ENCODE data around the gene APIP. TPM values are rescaled to one million over a fixed set of nuclear protein-coding genes. Genes with fewer than 3 reads are reported as not detected.

The APIP gene, protein sequence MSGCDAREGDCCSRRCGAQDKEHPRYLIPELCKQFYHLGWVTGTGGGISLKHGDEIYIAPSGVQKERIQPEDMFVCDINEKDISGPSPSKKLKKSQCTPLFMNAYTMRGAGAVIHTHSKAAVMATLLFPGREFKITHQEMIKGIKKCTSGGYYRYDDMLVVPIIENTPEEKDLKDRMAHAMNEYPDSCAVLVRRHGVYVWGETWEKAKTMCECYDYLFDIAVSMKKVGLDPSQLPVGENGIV
- total RNA-seq: 10 to 100 TPM; 28.8 to 54.9 (median 33.6) TPM

GRCh38 chr11:34916015-34916842, at the start of gene APIP, which contains the start of gene PDHX:
APIP (minus strand) TSS chr11:34916379; CDS start chr11:34916284, 95 bp downstream.
PDHX (plus strand) TSS chr11:34916618; CDS start chr11:34916656, 38 bp downstream.
- 0% methylated on average over 2 to 4 of the region's 79 CpGs for WGBS, 2 donors (ENCODE audit: low coverage in 1 of 2)
- H3K4me1 ChIP-seq: peaks cover 2 to 52% (median 3%) of the 10 kb centered on the region in 3 donors
- peak within 1 kb of the TSS; percentile 76 to 93 for H3K4me3 ChIP-seq
- H3K36me3 ChIP-seq: peaks cover 0 to 10% of the 10 kb centered on the region in 2 donors
- TF ChIP-seq POLR2AphosphoS5 (IDR thresholded peaks at IDR 0.05) (peak; percentile 84), POLR2A (IDR thresholded peaks at IDR 0.05) (peak; percentile 88 to 90), CTCF (IDR thresholded peaks at IDR 0.05) (no peak)
- peak within 1 kb of the TSS; percentile 76 to 98 (median 94) for H3K27ac ChIP-seq
- ATAC-seq: peak; percentile 96
- H3K9me3 ChIP-seq: no peaks in the 10 kb centered on the region
- H3K27me3 ChIP-seq: no peaks in the 10 kb centered on the region

DNA sequence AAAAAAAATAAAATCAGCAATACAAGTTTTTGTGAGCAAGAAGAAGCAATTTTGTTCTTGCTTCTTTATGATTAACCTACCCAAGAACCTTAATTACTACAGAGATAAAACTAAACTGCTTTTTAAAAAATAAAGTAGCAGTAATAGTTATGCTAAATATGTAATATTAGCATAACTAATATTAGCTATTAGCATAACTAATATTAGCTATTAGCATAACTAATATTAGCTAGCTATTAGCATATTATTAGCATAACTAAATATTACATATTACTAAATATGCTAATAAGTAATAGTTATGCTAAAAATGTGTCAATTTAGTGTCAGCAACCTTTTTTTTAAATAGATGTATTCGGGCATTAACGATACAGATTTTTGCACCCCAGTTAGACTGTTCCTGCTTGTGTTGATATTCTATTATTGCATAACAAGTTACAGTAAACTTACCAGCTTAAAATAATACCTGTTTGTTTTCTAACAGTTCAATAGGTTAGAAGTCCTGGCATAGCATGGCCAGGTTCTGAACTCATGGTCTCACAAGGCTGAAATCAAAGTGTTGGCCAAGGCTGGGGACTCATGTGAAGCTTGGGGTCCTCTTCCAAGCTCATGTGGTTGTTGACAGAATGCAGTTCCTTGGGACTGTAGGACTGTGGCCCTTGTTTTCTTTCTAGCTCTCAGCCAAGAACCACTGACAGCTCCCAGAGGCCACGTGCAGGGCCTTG, 48.6 kb upstream of the APIP start:
- Histone ChIP-seq H3K4me1 (peaks cover 0 to 9% (median 0%) of the 10 kb centered on the region in 3 donors), H3K27ac (no peak overlapping the region), H3K4me3 (no peak overlapping the region), H3K36me3 (peaks cover 0 to 52% of the 10 kb centered on the region in 2 donors), H3K9me3 (no peaks in the 10 kb centered on the region), H3K27me3 (no peaks in the 10 kb centered on the region)
- WGBS, 2 donors (ENCODE audit: low coverage in 1 of 2): 50 to 72% methylated on average over 2 of the region's 3 CpGs
- TF ChIP-seq CTCF (IDR thresholded peaks at IDR 0.05) (no peak), POLR2A (IDR thresholded peaks at IDR 0.05) (no peak), POLR2AphosphoS5 (IDR thresholded peaks at IDR 0.05) (no peak), EP300 (IDR thresholded peaks at IDR 0.05) (no peak)
- ATAC-seq: no peak

DNA sequence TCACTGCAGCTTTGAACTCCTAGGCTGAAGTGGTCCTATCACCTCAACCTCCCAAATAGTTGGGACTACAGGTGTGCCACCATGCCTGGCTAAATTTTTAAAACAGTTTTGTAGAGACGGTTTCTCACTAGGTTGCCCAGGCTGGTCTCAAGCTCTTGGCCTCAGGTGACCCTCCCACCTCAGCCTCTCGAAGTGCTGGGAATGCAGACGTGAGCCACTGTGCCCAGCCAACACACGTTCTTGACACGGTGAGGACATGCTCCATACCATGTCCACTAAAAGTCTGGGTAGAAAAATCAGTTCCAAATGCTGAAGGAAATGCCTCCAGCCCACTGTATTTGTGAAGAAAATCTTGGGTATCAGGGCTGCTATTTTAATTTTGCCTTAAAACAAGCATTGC, 47.2 kb upstream of the APIP start:
- peaks cover 0 to 10% (median 0%) of the 10 kb centered on the region in 3 donors for H3K4me1 ChIP-seq
- peaks cover 0 to 50% of the 10 kb centered on the region in 2 donors for H3K36me3 ChIP-seq
- H3K4me3 ChIP-seq: no peak overlapping the region
- no peaks in the 10 kb centered on the region for H3K27me3 ChIP-seq
- no peak for ATAC-seq
- H3K27ac ChIP-seq: no peak overlapping the region
- 60% methylated on average over 1 of the region's 5 CpGs; no CpG with 5 or more reads in 1 of the 2 donors for WGBS, 2 donors (ENCODE audit: low coverage in 1 of 2)
- TF ChIP-seq CTCF (IDR thresholded peaks at IDR 0.05): no peak
- TF ChIP-seq POLR2AphosphoS5 (IDR thresholded peaks at IDR 0.05): no peak
- TF ChIP-seq POLR2A (IDR thresholded peaks at IDR 0.05): no peak
- no peaks in the 10 kb centered on the region for H3K9me3 ChIP-seq

DNA sequence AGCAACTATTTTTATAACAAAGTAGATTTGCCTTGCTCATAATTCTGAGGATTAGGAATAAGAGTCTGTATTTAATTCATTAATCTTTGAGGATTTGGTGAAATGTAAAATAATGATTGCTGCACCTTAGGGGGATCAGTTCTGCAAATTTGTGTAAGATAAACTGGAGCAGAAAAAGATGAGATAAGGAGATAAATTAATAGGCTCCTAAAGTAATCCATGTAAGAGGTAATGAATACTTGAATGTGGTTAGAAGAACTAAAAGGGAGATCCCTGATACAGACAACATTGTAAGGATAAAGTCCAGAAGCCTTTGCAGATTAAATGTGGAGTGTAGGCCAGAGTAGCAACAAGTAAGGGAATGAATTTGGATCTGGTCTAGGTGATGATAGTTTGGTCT, 45.9 kb upstream of the APIP start:
- Histone ChIP-seq H3K36me3 (peaks cover 0 to 42% of the 10 kb centered on the region in 2 donors), H3K9me3 (no peaks in the 10 kb centered on the region), H3K4me3 (no peak overlapping the region), H3K27me3 (no peaks in the 10 kb centered on the region), H3K4me1 (peaks cover 0 to 10% (median 0%) of the 10 kb centered on the region in 3 donors), H3K27ac (no peak overlapping the region)
- no peak for ATAC-seq
- no peak for TF ChIP-seq POLR2AphosphoS5 (IDR thresholded peaks at IDR 0.05)

GRCh38 chr11:34960277-34960676, 44.1 kb upstream of the APIP start:
- no peak overlapping the region for H3K27ac ChIP-seq
- H3K36me3 ChIP-seq: peaks cover 0 to 33% of the 10 kb centered on the region in 2 donors
- H3K4me3 ChIP-seq: no peak overlapping the region
- H3K27me3 ChIP-seq: no peaks in the 10 kb centered on the region
- no peak for ATAC-seq
- peaks cover 0 to 10% (median 0%) of the 10 kb centered on the region in 3 donors for H3K4me1 ChIP-seq
- no peaks in the 10 kb centered on the region for H3K9me3 ChIP-seq
- TF ChIP-seq POLR2AphosphoS5 (IDR thresholded peaks at IDR 0.05) (no peak), POLR2A (IDR thresholded peaks at IDR 0.05) (no peak), CTCF (IDR thresholded peaks at IDR 0.05) (no peak)
- WGBS, 2 donors (ENCODE audit: low coverage in 1 of 2): 41 to 55% methylated on average over 4 of the region's 4 CpGs
